ENCODE data around the gene LSM14A. TPM values are rescaled to one million over a fixed set of nuclear protein-coding genes. Genes with fewer than 3 reads are reported as not detected.
A peak's percentile ranks its signal among the peaks of the same experiment; 100 is the strongest.

LSM14A gene
- total RNA-seq, 3 donors from 2014 or later, result 72.5 to 111 (median 85.6) TPM

DNA sequence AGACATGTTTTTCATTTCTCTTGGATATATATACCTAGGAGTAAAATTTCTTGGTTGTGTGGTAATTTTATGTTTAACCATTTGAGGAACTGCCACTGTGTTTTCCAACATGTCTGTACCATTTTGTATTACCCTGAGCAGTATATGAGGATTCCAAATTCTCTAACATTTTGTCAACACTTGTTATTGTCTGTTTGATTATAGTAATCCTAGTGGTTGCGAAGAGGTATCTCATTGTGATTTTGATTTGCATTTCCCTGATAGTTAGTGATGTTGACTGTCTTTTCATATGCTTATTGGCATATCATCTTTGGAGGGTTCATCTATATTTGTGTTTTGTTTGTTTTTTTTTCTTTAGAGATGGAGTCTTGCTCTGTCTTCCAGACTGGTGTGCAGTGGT, 103.4 kb downstream of the LSM14A start:
- intact Hi-C loops (cut with DNase I, micrococcal nuclease), result no loop called here
- Histone ChIP-seq H3K4me3 (no peak overlapping the region), H3K36me3 (ENCODE audit: low read depth) (no peaks in the 10 kb centered on the region), H3K4me1 (ENCODE audit: low read depth) (peaks cover 6% of the 10 kb centered on the region), H3K9me3 (no peaks in the 10 kb centered on the region)
- DNase-seq (no peak), ATAC-seq (no peak)
- TF ChIP-seq, protein P1, sequence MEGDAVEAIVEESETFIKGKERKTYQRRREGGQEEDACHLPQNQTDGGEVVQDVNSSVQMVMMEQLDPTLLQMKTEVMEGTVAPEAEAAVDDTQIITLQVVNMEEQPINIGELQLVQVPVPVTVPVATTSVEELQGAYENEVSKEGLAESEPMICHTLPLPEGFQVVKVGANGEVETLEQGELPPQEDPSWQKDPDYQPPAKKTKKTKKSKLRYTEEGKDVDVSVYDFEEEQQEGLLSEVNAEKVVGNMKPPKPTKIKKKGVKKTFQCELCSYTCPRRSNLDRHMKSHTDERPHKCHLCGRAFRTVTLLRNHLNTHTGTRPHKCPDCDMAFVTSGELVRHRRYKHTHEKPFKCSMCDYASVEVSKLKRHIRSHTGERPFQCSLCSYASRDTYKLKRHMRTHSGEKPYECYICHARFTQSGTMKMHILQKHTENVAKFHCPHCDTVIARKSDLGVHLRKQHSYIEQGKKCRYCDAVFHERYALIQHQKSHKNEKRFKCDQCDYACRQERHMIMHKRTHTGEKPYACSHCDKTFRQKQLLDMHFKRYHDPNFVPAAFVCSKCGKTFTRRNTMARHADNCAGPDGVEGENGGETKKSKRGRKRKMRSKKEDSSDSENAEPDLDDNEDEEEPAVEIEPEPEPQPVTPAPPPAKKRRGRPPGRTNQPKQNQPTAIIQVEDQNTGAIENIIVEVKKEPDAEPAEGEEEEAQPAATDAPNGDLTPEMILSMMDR (IDR thresholded peaks at IDR 0.05), result no peak

DNA sequence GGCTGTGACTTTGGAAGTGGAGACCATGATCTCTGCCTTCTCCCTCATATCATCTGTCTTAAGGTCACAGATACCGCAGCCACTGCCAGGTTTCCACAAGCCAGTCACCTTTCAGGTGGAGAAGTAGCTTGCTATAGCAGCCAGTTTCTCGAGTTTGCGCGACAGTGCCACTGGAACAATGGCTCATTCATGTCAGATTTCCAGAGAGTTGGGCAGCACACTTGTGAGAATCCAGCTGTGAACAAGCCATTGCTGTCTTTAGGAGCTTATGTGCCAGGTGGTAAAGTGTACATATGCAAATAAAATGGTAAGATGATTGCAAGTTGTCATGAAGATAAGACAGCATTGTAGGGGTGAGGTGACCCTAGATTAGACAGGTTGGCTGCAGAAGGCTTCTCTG, 104.3 kb downstream of the LSM14A start:
- Histone ChIP-seq H3K9me3 (no peaks in the 10 kb centered on the region), H3K36me3 (ENCODE audit: low read depth) (no peaks in the 10 kb centered on the region), H3K4me3 (no peak overlapping the region), H3K4me1 (ENCODE audit: low read depth) (peaks cover under 1% of the 10 kb centered on the region)
- TF ChIP-seq, protein P1 (IDR thresholded peaks at IDR 0.05), result no peak
- intact Hi-C loops (cut with DNase I, micrococcal nuclease), result no loop called here
- ATAC-seq (peak; percentile 70), DNase-seq (peak in 1 of 3 donors; percentile 34)

DNA sequence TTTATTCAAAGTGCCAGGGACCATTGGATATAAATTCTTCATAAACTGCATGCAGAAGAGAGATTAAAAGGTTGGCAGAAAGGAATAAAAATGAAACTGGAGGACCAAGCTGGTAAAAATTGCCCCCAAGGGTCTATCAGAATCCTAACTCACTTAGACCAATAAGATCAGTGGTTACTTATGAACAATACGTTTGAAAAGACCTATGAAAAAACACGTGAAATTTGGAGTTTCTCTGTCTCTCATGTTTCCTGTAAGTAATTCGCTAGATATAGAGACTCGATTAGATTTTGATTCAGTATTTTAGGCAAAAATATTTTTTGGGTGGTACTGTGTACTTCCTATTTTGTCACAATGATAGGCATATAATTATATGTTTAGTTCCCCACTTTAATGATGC, 104.9 kb downstream of the LSM14A start:
- intact Hi-C loops (cut with DNase I, micrococcal nuclease), result no loop called here
- Histone ChIP-seq H3K4me3 (no peak overlapping the region), H3K36me3 (ENCODE audit: low read depth) (no peaks in the 10 kb centered on the region), H3K9me3 (no peaks in the 10 kb centered on the region), H3K4me1 (ENCODE audit: low read depth) (no peaks in the 10 kb centered on the region)
- TF ChIP-seq, protein P1 (IDR thresholded peaks at IDR 0.05), result no peak
- ATAC-seq (no peak), DNase-seq (no peak)

DNA sequence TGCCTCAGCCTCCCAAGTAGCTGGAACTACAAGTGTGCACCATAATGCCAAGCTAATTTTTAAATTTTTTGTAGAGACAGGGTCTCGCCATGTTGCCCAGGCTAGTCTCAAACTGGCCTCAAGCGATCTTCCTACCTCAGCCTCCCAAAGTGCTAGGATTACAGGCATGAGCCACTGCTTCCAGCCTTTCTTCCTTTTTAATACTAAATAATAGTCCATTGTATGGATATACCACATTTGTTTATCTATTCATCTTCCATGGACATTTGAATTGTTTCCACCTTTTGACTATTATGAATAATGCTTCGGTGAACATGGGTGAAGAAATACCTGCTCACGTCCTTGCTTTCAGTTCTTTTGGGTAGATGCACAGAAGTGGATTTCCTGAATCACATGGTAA, 106.5 kb downstream of the LSM14A start:
- no peaks in the 10 kb centered on the region for H3K36me3 ChIP-seq (ENCODE audit: low read depth)
- no peaks in the 10 kb centered on the region for H3K9me3 ChIP-seq
- TF ChIP-seq, protein P1 (IDR thresholded peaks at IDR 0.05), result no peak
- intact Hi-C loops (cut with DNase I, micrococcal nuclease), result no loop called here
- H3K4me3 ChIP-seq, result no peak overlapping the region
- ATAC-seq, result no peak
- DNase-seq, result no peak
- H3K4me1 ChIP-seq (ENCODE audit: low read depth), result no peaks in the 10 kb centered on the region

Other genes with a start within 250 kb of the LSM14A start
- 10 to 100 TPM; 18.7 to 27.6 (median 27.3) TPM for gene GARRE1, start 82.0 kb downstream of the LSM14A start, total RNA-seq
- gene GPI, start 192.7 kb downstream of the LSM14A start, total RNA-seq, result 100 to 1,000 TPM; 247 to 344 (median 296) TPM
- gene PDCD2L, start 231.9 kb downstream of the LSM14A start, total RNA-seq, result 10 to 100 TPM in 1 of 3 donors, 1 to 10 TPM in 2; 6.4 to 10.5 (median 8.1) TPM